ENCODE results near the gene PHF2.

Gene PHF2

GRCh38 chr9:93560991-93561390, 15.4 kb upstream of the PHF2 start:
- no peak for DNase-seq (ENCODE audit: extremely low read depth, insufficient read length)
- H3K4me3 ChIP-seq (replicated peaks; ENCODE audit: low read depth, low read length), result no peak overlapping the region
- TF ChIP-seq, protein P1, sequence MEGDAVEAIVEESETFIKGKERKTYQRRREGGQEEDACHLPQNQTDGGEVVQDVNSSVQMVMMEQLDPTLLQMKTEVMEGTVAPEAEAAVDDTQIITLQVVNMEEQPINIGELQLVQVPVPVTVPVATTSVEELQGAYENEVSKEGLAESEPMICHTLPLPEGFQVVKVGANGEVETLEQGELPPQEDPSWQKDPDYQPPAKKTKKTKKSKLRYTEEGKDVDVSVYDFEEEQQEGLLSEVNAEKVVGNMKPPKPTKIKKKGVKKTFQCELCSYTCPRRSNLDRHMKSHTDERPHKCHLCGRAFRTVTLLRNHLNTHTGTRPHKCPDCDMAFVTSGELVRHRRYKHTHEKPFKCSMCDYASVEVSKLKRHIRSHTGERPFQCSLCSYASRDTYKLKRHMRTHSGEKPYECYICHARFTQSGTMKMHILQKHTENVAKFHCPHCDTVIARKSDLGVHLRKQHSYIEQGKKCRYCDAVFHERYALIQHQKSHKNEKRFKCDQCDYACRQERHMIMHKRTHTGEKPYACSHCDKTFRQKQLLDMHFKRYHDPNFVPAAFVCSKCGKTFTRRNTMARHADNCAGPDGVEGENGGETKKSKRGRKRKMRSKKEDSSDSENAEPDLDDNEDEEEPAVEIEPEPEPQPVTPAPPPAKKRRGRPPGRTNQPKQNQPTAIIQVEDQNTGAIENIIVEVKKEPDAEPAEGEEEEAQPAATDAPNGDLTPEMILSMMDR (IDR thresholded peaks at IDR 0.05; ENCODE audit: insufficient read depth, low read length, poor library complexity, severe bottlenecking), result no peak
- peaks cover 23% of the 10 kb centered on the region for H3K36me3 ChIP-seq (ENCODE audit: control insufficient read depth, insufficient read depth, low read length)
- H3K27me3 ChIP-seq (replicated peaks; ENCODE audit: control insufficient read depth, insufficient read depth, low read length), result no peaks in the 10 kb centered on the region

GRCh38 chr9:93562157-93562556, 14.2 kb upstream of the PHF2 start:
- Histone ChIP-seq H3K4me3 (replicated peaks; ENCODE audit: low read depth, low read length) (no peak overlapping the region), H3K27me3 (replicated peaks; ENCODE audit: control insufficient read depth, insufficient read depth, low read length) (no peaks in the 10 kb centered on the region), H3K36me3 (ENCODE audit: control insufficient read depth, insufficient read depth, low read length) (peaks cover 22% of the 10 kb centered on the region)
- DNase-seq (ENCODE audit: extremely low read depth, insufficient read length), result no peak
- TF ChIP-seq, protein P1 (IDR thresholded peaks at IDR 0.05; ENCODE audit: insufficient read depth, low read length, poor library complexity, severe bottlenecking), result no peak

DNA sequence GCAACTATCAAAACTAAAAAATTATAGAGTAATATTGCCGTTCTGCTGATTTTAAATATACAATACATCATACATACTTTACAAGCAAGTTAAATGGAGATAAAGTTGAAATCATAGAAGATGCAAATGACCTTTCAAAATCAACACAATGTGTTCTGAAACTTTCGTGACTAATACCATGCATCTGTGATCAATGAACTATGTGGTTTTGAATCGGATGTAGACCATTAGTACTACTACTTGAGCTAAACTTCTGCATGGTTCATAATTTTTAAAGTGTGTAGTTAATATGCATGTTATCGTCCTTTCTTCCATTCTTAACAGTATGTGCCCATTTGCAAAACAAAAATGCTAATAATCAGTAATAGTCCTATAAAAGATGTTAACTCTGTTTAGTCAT, 11.3 kb upstream of the PHF2 start:
- Histone ChIP-seq H3K36me3 (ENCODE audit: control insufficient read depth, insufficient read depth, low read length) (peaks cover 6% of the 10 kb centered on the region), H3K27me3 (replicated peaks; ENCODE audit: control insufficient read depth, insufficient read depth, low read length) (no peaks in the 10 kb centered on the region), H3K4me3 (replicated peaks; ENCODE audit: low read depth, low read length) (no peak overlapping the region)
- TF ChIP-seq, protein P1 (IDR thresholded peaks at IDR 0.05; ENCODE audit: insufficient read depth, low read length, poor library complexity, severe bottlenecking), result no peak
- DNase-seq (ENCODE audit: extremely low read depth, insufficient read length), result no peak

DNA sequence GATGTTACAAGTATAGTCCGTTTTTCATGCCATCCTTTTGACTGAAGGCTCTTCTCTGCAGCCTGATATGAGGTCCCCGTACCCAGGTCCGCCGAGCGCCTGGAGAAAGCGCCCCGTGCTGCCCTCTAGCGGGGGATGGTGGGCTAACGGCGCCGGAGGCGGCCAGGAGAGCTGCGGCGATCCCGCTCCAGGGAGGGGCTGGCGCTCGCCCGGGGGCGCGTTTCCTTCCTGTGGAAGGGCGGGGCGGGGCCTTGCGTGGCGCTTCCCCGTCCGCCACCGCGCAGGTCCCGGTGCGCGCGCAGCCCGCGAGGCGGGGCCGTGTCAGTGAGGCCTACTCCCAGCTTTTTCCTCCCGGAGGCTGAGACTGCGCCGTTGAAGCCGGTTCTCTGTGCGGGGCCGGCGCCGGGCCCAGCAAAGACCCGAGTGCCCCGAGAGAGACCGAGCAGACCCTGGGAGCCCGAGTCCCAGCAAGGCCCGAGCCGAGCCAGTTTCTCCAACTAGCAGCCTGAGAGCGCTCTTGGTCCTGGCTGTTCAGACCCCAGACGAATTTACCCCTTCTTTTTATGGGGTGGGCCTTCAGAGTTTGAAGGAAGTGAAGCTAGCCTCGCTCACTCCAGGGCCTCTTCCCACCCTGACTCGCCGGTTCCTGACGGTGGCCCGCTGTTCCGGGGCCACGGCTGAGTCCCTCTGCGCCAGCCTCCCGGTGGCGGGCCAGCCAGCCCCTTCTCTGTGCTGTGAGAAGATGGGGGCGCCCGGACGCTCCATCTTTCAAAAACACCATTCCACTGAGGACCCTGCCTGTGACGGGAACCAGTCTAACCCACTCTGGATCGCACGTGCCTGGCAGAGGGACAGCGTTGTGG, 9.7 kb upstream of the PHF2 start:
- no peaks in the 10 kb centered on the region for H3K27me3 ChIP-seq (replicated peaks; ENCODE audit: control insufficient read depth, insufficient read depth, low read length)
- TF ChIP-seq, protein P1 (IDR thresholded peaks at IDR 0.05; ENCODE audit: insufficient read depth, low read length, poor library complexity, severe bottlenecking), result peak; percentile 91
- peak overlapping the region; percentile 69 for H3K4me3 ChIP-seq (replicated peaks; ENCODE audit: low read depth, low read length)
- peaks cover 5% of the 10 kb centered on the region for H3K36me3 ChIP-seq (ENCODE audit: control insufficient read depth, insufficient read depth, low read length)
- peak; percentile 98 for DNase-seq (ENCODE audit: extremely low read depth, insufficient read length)

- Histone ChIP-seq H3K4me3 (replicated peaks; ENCODE audit: low read depth, low read length) (peak overlapping the region; percentile 69), H3K36me3 (ENCODE audit: control insufficient read depth, insufficient read depth, low read length) (peaks cover under 1% of the 10 kb centered on the region), H3K27me3 (replicated peaks; ENCODE audit: control insufficient read depth, insufficient read depth, low read length) (no peaks in the 10 kb centered on the region)
- no peak for DNase-seq (ENCODE audit: extremely low read depth, insufficient read length)
- TF ChIP-seq, protein P1 (IDR thresholded peaks at IDR 0.05; ENCODE audit: insufficient read depth, low read length, poor library complexity, severe bottlenecking), result no peak
Measured at GRCh38 chr9:93567271-93567959, 9.0 kb upstream of the PHF2 start.
